Effector memory CD8-positive, alpha-beta T cell (primary cell): ENCODE data around the gene ETV7.

ENCODE experiments used
- ATAC-seq: fragments of 150-1000 bp; cut with Tn5 transposase; replicated peaks from 2 replicates; pipeline ENCODE4 v1.10.0; 2021; ENCODE audit warnings: mild to moderate bottlenecking, moderate library complexity
- DNase-seq, 3 experiments: peaks; one replicate each; pipeline ENCODE4 v3.0.0; 2021
- H3K27ac Mint-ChIP-seq, 2 donors: one replicate each; pipeline ENCODE4 v1.8.0; 2022; ENCODE audit warnings: mild to moderate bottlenecking in 2 of 2, mixed read lengths in 2 of 2, moderate library complexity in 2 of 2
- H3K27me3 Mint-ChIP-seq, 2 donors: one replicate each; pipeline ENCODE4 v1.8.0; 2022; ENCODE audit warnings: mixed read lengths in 2 of 2
- H3K36me3 Mint-ChIP-seq: one replicate; pipeline ENCODE4 v1.8.0; 2022; ENCODE audit warnings: mild to moderate bottlenecking, moderate library complexity, mixed read lengths; ENCODE audit not compliant: insufficient read depth
- H3K4me1 Mint-ChIP-seq, 2 donors: one replicate each; pipeline ENCODE4 v1.8.0; 2022; ENCODE audit warnings: low read depth in 2 of 2, mixed read lengths in 2 of 2
- H3K4me3 Mint-ChIP-seq, 2 donors: one replicate each; pipeline ENCODE4 v1.8.0; 2022; ENCODE audit warnings: mild to moderate bottlenecking in 2 of 2, mixed read lengths in 2 of 2, moderate library complexity in 2 of 2
- H3K9me3 Mint-ChIP-seq, 2 donors: one replicate each; pipeline ENCODE4 v1.8.0; 2022; ENCODE audit warnings: mixed read lengths in 2 of 2

The ETV7 gene

GRCh38 chr6:36353411-36353915 lies 34.0 kb downstream of the ETV7 start:
- no peak overlapping the region for H3K4me3 Mint-ChIP-seq
- H3K9me3 Mint-ChIP-seq: no peaks in the 10 kb centered on the region
- H3K27ac Mint-ChIP-seq: no peak overlapping the region
- H3K27me3 Mint-ChIP-seq: peaks cover 9 to 12% of the 10 kb centered on the region in 2 donors
- DNase-seq (no peak), ATAC-seq (no peak)
- H3K36me3 Mint-ChIP-seq: peaks cover 3% of the 10 kb centered on the region
- peaks cover 0 to 6% of the 10 kb centered on the region in 2 donors for H3K4me1 Mint-ChIP-seq

- no peak for DNase-seq
- ATAC-seq: no peak
- H3K9me3 Mint-ChIP-seq: no peaks in the 10 kb centered on the region
- H3K36me3 Mint-ChIP-seq: peaks cover 8% of the 10 kb centered on the region
- H3K4me3 Mint-ChIP-seq: no peak overlapping the region
- no peaks in the 10 kb centered on the region for H3K4me1 Mint-ChIP-seq
- H3K27me3 Mint-ChIP-seq: peaks cover 9 to 12% of the 10 kb centered on the region in 2 donors
- no peak overlapping the region for H3K27ac Mint-ChIP-seq
Observed at GRCh38 chr6:36352477-36353157, 34.9 kb downstream of the ETV7 start.

GRCh38 chr6:36350681-36351571 lies 36.5 kb downstream of the ETV7 start:
- Mint-ChIP-seq H3K27me3 (peaks cover 0 to 22% of the 10 kb centered on the region in 2 donors), H3K4me3 (no peak overlapping the region), H3K36me3 (peaks cover 4% of the 10 kb centered on the region), H3K9me3 (no peaks in the 10 kb centered on the region), H3K27ac (no peak overlapping the region), H3K4me1 (no peaks in the 10 kb centered on the region)
- DNase-seq: no peak
- ATAC-seq: no peak

GRCh38 chr6:36350082-36350481 lies 37.4 kb downstream of the ETV7 start:
- DNase-seq: no peak

GRCh38 chr6:36349240-36349639 lies 38.2 kb downstream of the ETV7 start:
- Mint-ChIP-seq H3K36me3 (peaks cover 4% of the 10 kb centered on the region), H3K4me1 (no peaks in the 10 kb centered on the region), H3K4me3 (no peak overlapping the region), H3K27me3 (peaks cover 0 to 23% of the 10 kb centered on the region in 2 donors), H3K27ac (no peak overlapping the region), H3K9me3 (no peaks in the 10 kb centered on the region)
- DNase-seq: no peak
- no peak for ATAC-seq

More at GRCh38 chr6:36350082-36350481, 37.4 kb downstream of the ETV7 start:
- H3K36me3 Mint-ChIP-seq: peaks cover 4% of the 10 kb centered on the region
- H3K27me3 Mint-ChIP-seq: peaks cover 0 to 23% of the 10 kb centered on the region in 2 donors
- no peak overlapping the region for H3K27ac Mint-ChIP-seq
- H3K4me1 Mint-ChIP-seq: no peaks in the 10 kb centered on the region
- H3K9me3 Mint-ChIP-seq: no peaks in the 10 kb centered on the region
- no peak for ATAC-seq
- H3K4me3 Mint-ChIP-seq: no peak overlapping the region

GRCh38 chr6:36347621-36348020 lies 39.8 kb downstream of the ETV7 start:
- H3K9me3 Mint-ChIP-seq: no peaks in the 10 kb centered on the region
- H3K36me3 Mint-ChIP-seq: peaks cover 4% of the 10 kb centered on the region
- DNase-seq (no peak), ATAC-seq (no peak)
- H3K4me1 Mint-ChIP-seq: no peaks in the 10 kb centered on the region
- no peak overlapping the region for H3K4me3 Mint-ChIP-seq
- peaks cover 0 to 23% of the 10 kb centered on the region in 2 donors for H3K27me3 Mint-ChIP-seq
- no peak overlapping the region for H3K27ac Mint-ChIP-seq

- peaks cover 0 to 29% of the 10 kb centered on the region in 2 donors for H3K27me3 Mint-ChIP-seq
- no peak overlapping the region for H3K4me3 Mint-ChIP-seq
- H3K4me1 Mint-ChIP-seq: no peaks in the 10 kb centered on the region
- DNase-seq (no peak), ATAC-seq (no peak)
- no peak overlapping the region for H3K27ac Mint-ChIP-seq
- peaks cover 4% of the 10 kb centered on the region for H3K36me3 Mint-ChIP-seq
- no peaks in the 10 kb centered on the region for H3K9me3 Mint-ChIP-seq
Observed at GRCh38 chr6:36346486-36347273, 40.8 kb downstream of the ETV7 start.

GRCh38 chr6:36345681-36346466 lies 41.6 kb downstream of the ETV7 start:
- Mint-ChIP-seq H3K9me3 (no peaks in the 10 kb centered on the region), H3K27me3 (peaks cover 2 to 33% of the 10 kb centered on the region in 2 donors), H3K27ac (no peak overlapping the region), H3K4me1 (peaks cover 1% of the 10 kb centered on the region in 2 donors), H3K4me3 (no peak overlapping the region), H3K36me3 (peaks cover 4% of the 10 kb centered on the region)
- no peak for ATAC-seq
- no peak for DNase-seq

GRCh38 chr6:36343109-36343680 lies 44.3 kb downstream of the ETV7 start:
- H3K27me3 Mint-ChIP-seq: peaks cover 17 to 41% of the 10 kb centered on the region in 2 donors
- H3K27ac Mint-ChIP-seq: no peak overlapping the region
- peaks cover 4% of the 10 kb centered on the region in 2 donors for H3K4me1 Mint-ChIP-seq
- H3K9me3 Mint-ChIP-seq: no peaks in the 10 kb centered on the region
- no peak for DNase-seq
- ATAC-seq: no peak
- peaks cover 4% of the 10 kb centered on the region for H3K36me3 Mint-ChIP-seq
- H3K4me3 Mint-ChIP-seq: no peak overlapping the region

- peaks cover 18 to 43% of the 10 kb centered on the region in 2 donors for H3K27me3 Mint-ChIP-seq
- peak; percentile 70 to 72 (median 72) for DNase-seq
- no peak overlapping the region for H3K27ac Mint-ChIP-seq
- H3K4me3 Mint-ChIP-seq: peak overlapping the region; percentile 45 to 78
- H3K4me1 Mint-ChIP-seq: peaks cover 4 to 8% of the 10 kb centered on the region in 2 donors
- H3K9me3 Mint-ChIP-seq: no peaks in the 10 kb centered on the region
- H3K36me3 Mint-ChIP-seq: no peaks in the 10 kb centered on the region
- ATAC-seq: peak; percentile 83
Observed at GRCh38 chr6:36340618-36341454, 46.6 kb downstream of the ETV7 start.

- H3K27ac Mint-ChIP-seq: no peak overlapping the region
- H3K9me3 Mint-ChIP-seq: no peaks in the 10 kb centered on the region
- H3K27me3 Mint-ChIP-seq: peaks cover 23 to 48% of the 10 kb centered on the region in 2 donors
- DNase-seq (no peak), ATAC-seq (no peak)
- H3K36me3 Mint-ChIP-seq: no peaks in the 10 kb centered on the region
- no peak overlapping the region for H3K4me3 Mint-ChIP-seq
- H3K4me1 Mint-ChIP-seq: peaks cover 4 to 8% of the 10 kb centered on the region in 2 donors
Observed at GRCh38 chr6:36340306-36340617, 47.2 kb downstream of the ETV7 start.

GRCh38 chr6:36339146-36339545 lies 48.3 kb downstream of the ETV7 start:
- H3K4me1 Mint-ChIP-seq: peaks cover 4 to 8% of the 10 kb centered on the region in 2 donors
- DNase-seq: no peak
- peaks cover 35 to 59% of the 10 kb centered on the region in 2 donors for H3K27me3 Mint-ChIP-seq
- ATAC-seq: no peak
- no peak overlapping the region for H3K27ac Mint-ChIP-seq
- H3K9me3 Mint-ChIP-seq: no peaks in the 10 kb centered on the region
- no peaks in the 10 kb centered on the region for H3K36me3 Mint-ChIP-seq
- no peak overlapping the region for H3K4me3 Mint-ChIP-seq
